GM23338 (cell line): ENCODE results near the gene RFPL2. TPM values are rescaled to one million over a fixed set of nuclear protein-coding genes. Genes with fewer than 3 reads are reported as not detected.
A peak's percentile ranks its signal among the peaks of the same experiment; 100 is the strongest.

Experiments
- ATAC-seq: fragments of 200-7000 bp; cut with Tn5 transposase; 3 replicates; pipeline ENCODE4 v1.9.1; 2020
- DNase-seq: peaks from one replicate; pipeline ENCODE4 v3.0.0-alpha.2; 2015; ENCODE audit warnings: low spot score
- H2AFZ ChIP-seq: fragments of 200-600 bp; sonication (generic); 2 replicates; pipeline ENCODE4 v1.8.0; 2016; ENCODE audit warnings: antibody characterized with exemption, mild to moderate bottlenecking, moderate library complexity
- H3F3A ChIP-seq: fragments of 200-600 bp; sonication (generic); replicated peaks from 2 replicates; pipeline ENCODE4 v1.8.0; 2017; ENCODE audit warnings: antibody characterized with exemption, mixed run types, low read depth
- H3K27ac ChIP-seq: fragments of 200-600 bp; sonication (generic); 2 replicates; pipeline ENCODE4 v1.6.1; 2016; ENCODE audit warnings: low read depth
- H3K27me3 ChIP-seq: fragments of 200-600 bp; sonication (generic); 2 replicates; pipeline ENCODE4 v1.8.0; 2016; ENCODE audit warnings: mild to moderate bottlenecking, mixed run types, moderate library complexity; ENCODE audit not compliant: insufficient read depth
- H3K36me3 ChIP-seq: fragments of 200-600 bp; sonication (generic); 2 replicates; pipeline ENCODE4 v1.8.0; 2016; ENCODE audit warnings: mild to moderate bottlenecking; ENCODE audit not compliant: insufficient read depth
- H3K4me1 ChIP-seq: fragments of 200-600 bp; sonication (generic); 2 replicates; pipeline ENCODE4 v1.8.0; 2016; ENCODE audit warnings: mild to moderate bottlenecking, moderate library complexity; ENCODE audit not compliant: insufficient read depth
- H3K4me2 ChIP-seq: fragments of 200-600 bp; sonication (generic); 2 replicates; pipeline ENCODE4 v1.7.1; 2017; ENCODE audit warnings: mixed run types
- H3K4me3 ChIP-seq: fragments of 200-600 bp; sonication (generic); 2 replicates; pipeline ENCODE4 v1.6.1; 2016; ENCODE audit warnings: mixed run types
- H3K79me2 ChIP-seq: fragments of 200-600 bp; sonication (generic); replicated peaks from 2 replicates; pipeline ENCODE4 v1.8.0; 2017; ENCODE audit warnings: mild to moderate bottlenecking; ENCODE audit not compliant: insufficient read depth
- H3K9me2 ChIP-seq: fragments of 200-600 bp; sonication (generic); 2 replicates; pipeline ENCODE4 v1.8.0; 2017; ENCODE audit not compliant: insufficient read depth
- H4K20me1 ChIP-seq: fragments of 200-600 bp; sonication (generic); replicated peaks from 2 replicates; pipeline ENCODE4 v1.8.0; 2017; ENCODE audit warnings: mild to moderate bottlenecking; ENCODE audit not compliant: insufficient read depth
- H3K27ac Mint-ChIP-seq: 2 replicates; pipeline ENCODE4 v1.8.0; 2020; ENCODE audit warnings: inconsistent platforms, mild to moderate bottlenecking, moderate library complexity, mixed read lengths
- H3K27me3 Mint-ChIP-seq: 3 replicates; pipeline ENCODE4 v1.8.0; 2022; ENCODE audit warnings: low read depth, mild to moderate bottlenecking, moderate library complexity, mixed read lengths, inconsistent platforms; ENCODE audit not compliant: insufficient read depth, poor library complexity
- H3K36me3 Mint-ChIP-seq: 3 replicates; pipeline ENCODE4 v1.8.0; 2021; ENCODE audit warnings: low read depth, mild to moderate bottlenecking, inconsistent platforms, moderate library complexity, mixed read lengths
- H3K4me1 Mint-ChIP-seq: 3 replicates; pipeline ENCODE4 v1.8.0; 2020; ENCODE audit warnings: mild to moderate bottlenecking, inconsistent platforms, mixed read lengths
- H3K4me3 Mint-ChIP-seq: 3 replicates; pipeline ENCODE4 v1.8.0; 2021; ENCODE audit warnings: moderate library complexity, mild to moderate bottlenecking, inconsistent platforms, mixed read lengths
- H3K9me3 Mint-ChIP-seq: 3 replicates; pipeline ENCODE4 v1.8.0; 2020; ENCODE audit warnings: moderate library complexity, mild to moderate bottlenecking, inconsistent platforms, mixed read lengths
- CREB1 ChIP-seq: fragments of 250-450 bp; sonication (Bioruptor Pico); IDR thresholded peaks from 2 replicates; pipeline ENCODE4 v1.5.0; 2020; ENCODE audit warnings: low read depth, mild to moderate bottlenecking, moderate library complexity
- CTCF ChIP-seq, 2 experiments: fragments of 200-600 bp in 1 of 2; sonication (generic) in 1 of 2; conservative IDR thresholded peaks; 2 replicates each; pipeline versions ENCODE4 v1.5.1 to v1.6.1; 2016 to 2017; ENCODE audit warnings: antibody characterized with exemption in 2 of 2, low read depth in 2 of 2, mild to moderate bottlenecking in 2 of 2, moderate library complexity in 1 of 2
- EZH2 ChIP-seq: fragments of 200-600 bp; sonication (generic); IDR thresholded peaks from one replicate; pipeline ENCODE4 v1.8.0; 2017; ENCODE audit warnings: antibody characterized with exemption, mild to moderate bottlenecking, low read depth; ENCODE audit not compliant: unreplicated experiment
- JUNB ChIP-seq: IDR thresholded peaks from one replicate; pipeline ENCODE4 v1.6.1; 2016; ENCODE audit warnings: antibody characterized with exemption; ENCODE audit not compliant: unreplicated experiment
- NANOG ChIP-seq: IDR thresholded peaks from 2 replicates; pipeline ENCODE4 v1.6.1; 2016; ENCODE audit warnings: antibody characterized with exemption, borderline replicate concordance
- POLR2AphosphoS5 ChIP-seq: IDR thresholded peaks from 2 replicates; pipeline ENCODE4 v1.6.1; 2016; ENCODE audit warnings: antibody characterized with exemption, low read depth
- STAT1 ChIP-seq: IDR thresholded peaks from one replicate; pipeline ENCODE4 v1.6.1; 2016; ENCODE audit warnings: antibody characterized with exemption; ENCODE audit not compliant: unreplicated experiment
- ZNF114 ChIP-seq: fragments of 250-450 bp; sonication (Bioruptor Pico); IDR thresholded peaks from 2 replicates; pipeline ENCODE4 v1.5.0; 2020; ENCODE audit warnings: mild to moderate bottlenecking, moderate library complexity
- polyA plus RNA-seq: library from polyadenylated mRNA; unstranded; fragments of >200 nt; fragmentation: Nextera tagmentation; extraction: Ambion mirVana; gene quantifications from 2 replicates; pipeline ENCODE4 v1.2.1, GENCODE V29; 2016
- total RNA-seq: library from RNA; depleted of rRNA; stranded (reverse); fragments of >200 nt; shearing (Covaris generic); gene quantifications from 2 replicates; pipeline ENCODE4 v1.2.3, GENCODE V29; 2014
- TF ChIP-seq, protein P1 (sequence below): fragments of 250-450 bp; sonication (Bioruptor Pico); IDR thresholded peaks from 2 replicates; pipeline ENCODE4 v1.5.0; 2020; ENCODE audit warnings: mild to moderate bottlenecking, moderate library complexity
- TF ChIP-seq, protein P2 (sequence below): IDR thresholded peaks from 2 replicates; pipeline ENCODE4 v1.6.1; 2016; ENCODE audit warnings: antibody characterized with exemption

The RFPL2 gene
- total and polyA plus RNA-seq, 2 experiments from 2014 or later: 0.45 TPM; not detected in 1

DNA sequence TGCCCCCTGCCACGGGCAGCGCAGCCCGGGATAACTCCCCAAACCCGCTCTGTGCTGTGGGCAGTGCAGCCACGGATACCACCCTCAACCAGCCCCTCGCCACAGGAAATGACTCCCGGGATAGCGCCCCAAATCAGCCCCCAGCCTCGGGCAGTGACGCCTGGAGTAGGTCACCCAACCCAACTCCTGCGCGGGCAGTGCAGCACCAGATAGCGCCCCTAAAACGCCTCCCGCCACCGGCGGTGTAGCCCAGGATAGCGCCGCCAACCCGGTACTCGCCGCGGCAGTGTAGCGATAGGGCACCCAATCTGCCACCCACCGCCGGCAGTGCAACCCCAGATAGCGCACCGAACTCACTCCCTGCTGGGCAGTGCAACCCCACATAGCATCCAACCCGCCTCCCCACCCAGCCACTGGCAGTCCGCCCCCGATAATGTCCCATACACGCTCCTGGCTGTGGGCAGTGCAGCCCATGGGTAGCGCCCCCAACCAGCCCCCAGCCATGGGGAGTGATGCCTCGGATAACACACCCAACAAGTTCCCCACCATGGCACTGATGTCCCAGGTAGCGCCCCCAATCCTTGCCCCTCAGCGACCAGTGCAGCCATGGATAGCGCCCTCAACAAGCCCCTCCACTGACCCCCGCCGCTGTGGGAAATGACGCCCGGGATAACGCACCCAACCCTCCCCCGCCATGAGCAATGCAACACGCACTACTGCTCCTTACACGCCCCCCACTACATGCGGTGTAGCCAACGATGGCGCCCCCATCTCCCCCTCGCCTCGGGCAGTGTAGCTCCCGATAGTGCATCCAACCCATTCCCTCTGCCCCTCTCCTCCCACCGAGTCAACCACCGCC is 1.5 kb downstream of the RFPL2 start (continued):
- TF ChIP-seq, protein P1, sequence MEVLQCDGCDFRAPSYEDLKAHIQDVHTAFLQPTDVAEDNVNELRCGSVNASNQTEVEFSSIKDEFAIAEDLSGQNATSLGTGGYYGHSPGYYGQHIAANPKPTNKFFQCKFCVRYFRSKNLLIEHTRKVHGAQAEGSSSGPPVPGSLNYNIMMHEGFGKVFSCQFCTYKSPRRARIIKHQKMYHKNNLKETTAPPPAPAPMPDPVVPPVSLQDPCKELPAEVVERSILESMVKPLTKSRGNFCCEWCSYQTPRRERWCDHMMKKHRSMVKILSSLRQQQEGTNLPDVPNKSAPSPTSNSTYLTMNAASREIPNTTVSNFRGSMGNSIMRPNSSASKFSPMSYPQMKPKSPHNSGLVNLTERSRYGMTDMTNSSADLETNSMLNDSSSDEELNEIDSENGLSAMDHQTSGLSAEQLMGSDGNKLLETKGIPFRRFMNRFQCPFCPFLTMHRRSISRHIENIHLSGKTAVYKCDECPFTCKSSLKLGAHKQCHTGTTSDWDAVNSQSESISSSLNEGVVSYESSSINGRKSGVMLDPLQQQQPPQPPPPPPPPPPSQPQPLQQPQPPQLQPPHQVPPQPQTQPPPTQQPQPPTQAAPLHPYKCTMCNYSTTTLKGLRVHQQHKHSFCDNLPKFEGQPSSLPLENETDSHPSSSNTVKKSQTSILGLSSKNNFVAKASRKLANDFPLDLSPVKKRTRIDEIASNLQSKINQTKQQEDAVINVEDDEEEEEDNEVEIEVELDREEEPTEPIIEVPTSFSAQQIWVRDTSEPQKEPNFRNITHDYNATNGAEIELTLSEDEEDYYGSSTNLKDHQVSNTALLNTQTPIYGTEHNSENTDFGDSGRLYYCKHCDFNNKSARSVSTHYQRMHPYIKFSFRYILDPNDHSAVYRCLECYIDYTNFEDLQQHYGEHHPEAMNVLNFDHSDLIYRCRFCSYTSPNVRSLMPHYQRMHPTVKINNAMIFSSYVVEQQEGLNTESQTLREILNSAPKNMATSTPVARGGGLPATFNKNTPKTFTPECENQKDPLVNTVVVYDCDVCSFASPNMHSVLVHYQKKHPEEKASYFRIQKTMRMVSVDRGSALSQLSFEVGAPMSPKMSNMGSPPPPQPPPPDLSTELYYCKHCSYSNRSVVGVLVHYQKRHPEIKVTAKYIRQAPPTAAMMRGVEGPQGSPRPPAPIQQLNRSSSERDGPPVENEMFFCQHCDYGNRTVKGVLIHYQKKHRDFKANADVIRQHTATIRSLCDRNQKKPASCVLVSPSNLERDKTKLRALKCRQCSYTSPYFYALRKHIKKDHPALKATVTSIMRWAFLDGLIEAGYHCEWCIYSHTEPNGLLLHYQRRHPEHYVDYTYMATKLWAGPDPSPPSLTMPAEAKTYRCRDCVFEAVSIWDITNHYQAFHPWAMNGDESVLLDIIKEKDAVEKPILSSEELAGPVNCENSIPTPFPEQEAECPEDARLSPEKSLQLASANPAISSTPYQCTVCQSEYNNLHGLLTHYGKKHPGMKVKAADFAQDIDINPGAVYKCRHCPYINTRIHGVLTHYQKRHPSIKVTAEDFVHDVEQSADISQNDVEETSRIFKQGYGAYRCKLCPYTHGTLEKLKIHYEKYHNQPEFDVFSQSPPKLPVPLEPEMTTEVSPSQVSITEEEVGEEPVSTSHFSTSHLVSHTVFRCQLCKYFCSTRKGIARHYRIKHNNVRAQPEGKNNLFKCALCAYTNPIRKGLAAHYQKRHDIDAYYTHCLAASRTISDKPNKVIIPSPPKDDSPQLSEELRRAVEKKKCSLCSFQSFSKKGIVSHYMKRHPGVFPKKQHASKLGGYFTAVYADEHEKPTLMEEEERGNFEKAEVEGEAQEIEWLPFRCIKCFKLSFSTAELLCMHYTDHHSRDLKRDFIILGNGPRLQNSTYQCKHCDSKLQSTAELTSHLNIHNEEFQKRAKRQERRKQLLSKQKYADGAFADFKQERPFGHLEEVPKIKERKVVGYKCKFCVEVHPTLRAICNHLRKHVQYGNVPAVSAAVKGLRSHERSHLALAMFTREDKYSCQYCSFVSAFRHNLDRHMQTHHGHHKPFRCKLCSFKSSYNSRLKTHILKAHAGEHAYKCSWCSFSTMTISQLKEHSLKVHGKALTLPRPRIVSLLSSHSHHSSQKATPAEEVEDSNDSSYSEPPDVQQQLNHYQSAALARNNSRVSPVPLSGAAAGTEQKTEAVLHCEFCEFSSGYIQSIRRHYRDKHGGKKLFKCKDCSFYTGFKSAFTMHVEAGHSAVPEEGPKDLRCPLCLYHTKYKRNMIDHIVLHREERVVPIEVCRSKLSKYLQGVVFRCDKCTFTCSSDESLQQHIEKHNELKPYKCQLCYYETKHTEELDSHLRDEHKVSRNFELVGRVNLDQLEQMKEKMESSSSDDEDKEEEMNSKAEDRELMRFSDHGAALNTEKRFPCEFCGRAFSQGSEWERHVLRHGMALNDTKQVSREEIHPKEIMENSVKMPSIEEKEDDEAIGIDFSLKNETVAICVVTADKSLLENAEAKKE: no peak
- TF ChIP-seq ZNF114 (CRISPR knock-in tag) (no peak), JUNB (no peak), CREB1 (CRISPR knock-in tag) (no peak), STAT1 (no peak)
- TF ChIP-seq, protein P2, sequence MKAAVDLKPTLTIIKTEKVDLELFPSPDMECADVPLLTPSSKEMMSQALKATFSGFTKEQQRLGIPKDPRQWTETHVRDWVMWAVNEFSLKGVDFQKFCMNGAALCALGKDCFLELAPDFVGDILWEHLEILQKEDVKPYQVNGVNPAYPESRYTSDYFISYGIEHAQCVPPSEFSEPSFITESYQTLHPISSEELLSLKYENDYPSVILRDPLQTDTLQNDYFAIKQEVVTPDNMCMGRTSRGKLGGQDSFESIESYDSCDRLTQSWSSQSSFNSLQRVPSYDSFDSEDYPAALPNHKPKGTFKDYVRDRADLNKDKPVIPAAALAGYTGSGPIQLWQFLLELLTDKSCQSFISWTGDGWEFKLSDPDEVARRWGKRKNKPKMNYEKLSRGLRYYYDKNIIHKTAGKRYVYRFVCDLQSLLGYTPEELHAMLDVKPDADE: no peak

- Histone ChIP-seq H3K4me2 (peak overlapping the region; percentile 76), H4K20me1 (no peaks in the 10 kb centered on the region), H3F3A (no peaks in the 10 kb centered on the region), H3K4me1 (peaks cover 14% of the 10 kb centered on the region; the same call in 1 of the 2 replicates), H3K27ac (no peak overlapping the region), H3K27me3 (peaks cover 57% of the 10 kb centered on the region), H3K9me2 (no peaks in the 10 kb centered on the region), H3K79me2 (no peaks in the 10 kb centered on the region), H3K4me3 (peak overlapping the region; percentile 56), H2AFZ (peak overlapping the region; percentile 38; the same call in 1 of the 2 replicates), H3K36me3 (no peaks in the 10 kb centered on the region)
- H3K4me1 Mint-ChIP-seq: peaks cover 55% of the 10 kb centered on the region
- H3K9me3 Mint-ChIP-seq: peaks cover 4% of the 10 kb centered on the region; the same call in 2 of the 3 replicates
- TF ChIP-seq EZH2 (peak; percentile 52), NANOG (no peak), CTCF (conservative IDR thresholded peaks at IDR 0.05; ENCODE audit: low read depth in 2 of 2) (peak; percentile 57 to 71), POLR2AphosphoS5 (no peak)
- H3K27me3 Mint-ChIP-seq: peaks cover 57% of the 10 kb centered on the region
- ATAC-seq (peak; percentile 31), DNase-seq (peak; percentile 84)
- peaks cover 7% of the 10 kb centered on the region for H3K36me3 Mint-ChIP-seq
- H3K4me3 Mint-ChIP-seq: peak overlapping the region; percentile 73
- no peak overlapping the region for H3K27ac Mint-ChIP-seq
These were observed 2.2 kb downstream of the RFPL2 start for GRCh38 chr22:32202539-32203180.
